ENCODE results near the gene TBC1D14.

- TF ChIP-seq POLR2AphosphoS5 (IDR thresholded peaks at IDR 0.05) (no peak), CTCF (IDR thresholded peaks at IDR 0.05) (no peak), EP300 (IDR thresholded peaks at IDR 0.05) (no peak)
Observed at GRCh38 chr4:6893449-6894085, 16.1 kb upstream of the TBC1D14 start.

Data from sigmoid colon (tissue), 4 donors.